NCI-H510A (cell line): ENCODE results near the gene DARS1.
"Not testable (repeated sequence)": the region's sequence is repeated elsewhere in the genome, so short reads cannot be mapped to it uniquely, and the experiment has no call there.

ENCODE experiments used
- DNase-seq: peaks from one replicate; lab custom pipeline; 2025; lab: John Stamatoyannopoulos, UW

The DARS1 gene

GRCh38 chr2:135885709-135886108, 99.7 kb downstream of the DARS1 start:
- DNase-seq = no peak

- no peak for DNase-seq
Measured at GRCh38 chr2:135882415-135882814, 103.0 kb downstream of the DARS1 start.

GRCh38 chr2:135876770-135877169, 108.7 kb downstream of the DARS1 start:
- not testable (repeated sequence) for DNase-seq

DNA sequence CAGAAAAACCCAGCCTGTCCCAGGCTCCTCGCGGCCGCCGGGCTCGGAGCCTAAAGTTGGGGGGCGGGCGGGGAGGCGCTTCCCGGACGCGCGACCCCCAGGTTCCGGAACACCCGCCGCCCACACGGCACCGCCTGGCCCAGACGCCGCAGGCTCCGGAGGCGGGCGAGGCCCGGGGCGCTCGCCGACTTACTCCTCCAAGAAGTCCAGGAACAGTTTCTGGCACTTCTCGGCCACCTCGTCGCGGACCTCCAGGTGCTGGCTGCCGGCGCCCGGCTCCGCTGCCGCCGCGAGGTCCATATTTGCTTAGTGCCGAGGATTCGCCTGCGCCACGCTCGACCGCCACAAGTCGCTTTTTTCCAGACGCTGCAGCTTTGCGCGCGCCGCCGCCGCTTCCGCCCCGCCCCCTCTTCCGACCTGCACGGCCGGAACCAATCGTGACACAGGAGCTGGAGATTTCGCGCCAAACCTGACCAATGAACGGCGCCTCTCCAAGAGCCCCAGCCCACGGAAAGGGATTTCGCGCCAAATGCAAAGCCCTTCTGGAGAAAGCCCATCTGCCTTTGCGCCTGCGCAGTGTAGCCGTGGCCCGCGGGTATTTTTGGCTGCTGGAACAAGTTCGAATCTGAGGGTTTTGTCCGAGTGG, 109.2 kb downstream of the DARS1 start, which contains the start of gene MCM6:
Gene MCM6, minus strand, starts transcription at position 378 of the 646 bp plus-strand sequence. Its CDS starts 78 bp downstream, at position 300.
- peak; percentile 97 for DNase-seq

DNA sequence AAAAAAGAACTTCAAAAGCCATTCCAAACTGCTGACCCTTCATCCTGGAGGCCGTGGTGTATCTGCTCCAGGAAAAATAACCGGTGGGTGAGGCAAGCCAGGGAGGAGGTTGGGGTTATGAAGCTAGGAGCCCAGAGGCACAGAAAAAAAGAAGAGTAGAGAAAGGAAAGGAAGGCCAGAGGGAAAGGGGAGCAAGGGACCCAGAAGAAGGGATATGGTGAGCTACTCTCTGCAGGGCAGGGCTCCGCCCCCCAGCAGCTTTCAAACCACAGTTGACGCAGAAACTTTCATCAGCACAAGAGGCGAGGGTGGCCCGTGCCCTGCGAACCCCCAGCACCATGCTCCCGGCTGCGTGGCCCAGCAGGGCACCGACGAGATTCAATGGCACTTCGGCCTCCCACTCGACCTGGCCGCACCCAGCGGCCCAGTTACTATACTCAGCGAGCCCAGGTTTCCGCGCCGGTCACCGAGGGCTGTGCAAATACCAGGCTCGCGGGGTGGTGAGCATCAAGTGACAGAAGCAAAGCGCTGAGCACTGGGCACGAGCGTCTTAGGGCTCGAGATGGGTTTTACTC, 109.8 kb downstream of the DARS1 start:
- peak; percentile 47 for DNase-seq

- DNase-seq = no peak
Measured at GRCh38 chr2:135874777-135875365, 110.6 kb downstream of the DARS1 start.

- DNase-seq = no peak
Measured at GRCh38 chr2:135870571-135870970, 114.9 kb downstream of the DARS1 start.

GRCh38 chr2:135863233-135863632, 122.2 kb downstream of the DARS1 start:
- no peak for DNase-seq

DNA sequence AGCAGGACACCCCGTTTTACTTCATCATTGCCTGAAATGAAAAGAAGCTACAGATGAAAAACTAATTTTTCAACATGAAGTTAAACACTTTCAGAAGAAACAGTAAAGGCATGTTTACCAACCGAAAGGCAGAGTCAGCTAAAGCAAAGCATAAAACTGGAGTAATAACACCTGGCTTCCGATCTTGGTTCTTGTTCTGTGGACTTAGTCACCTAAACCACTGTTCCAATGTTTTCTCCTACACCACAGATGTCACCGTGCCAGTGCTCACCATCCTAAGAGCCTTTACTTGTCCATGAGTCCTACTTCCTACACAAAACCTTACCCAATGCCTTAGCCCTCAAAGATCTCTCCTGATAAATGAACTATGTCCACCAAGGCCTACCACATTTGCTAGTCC, 122.7 kb downstream of the DARS1 start:
- DNase-seq = no peak
